Measurements from ENCODE around the gene LYAR. TPM values are rescaled to one million over a fixed set of nuclear protein-coding genes. Genes with fewer than 3 reads are reported as not detected.

Gene LYAR
- total and polyA plus RNA-seq, 2 donors (not counting 3 experiments of a cell fraction or from before 2014, with no cell fraction given) = 4.2 to 24.6 TPM

- Histone ChIP-seq H3K79me2 (ENCODE audit: control insufficient read depth, insufficient read depth, low read length) (no peaks in the 10 kb centered on the region), H2AFZ (ENCODE audit: low read depth, low read length) (no peak overlapping the region), H4K20me1 (replicated peaks; ENCODE audit: control insufficient read depth, extremely low read depth, insufficient read depth, low read length) (no peaks in the 10 kb centered on the region), H3K4me1 (ENCODE audit: control insufficient read depth, extremely low read depth, insufficient read depth, low read length) (peaks cover 25% of the 10 kb centered on the region), H3K9ac (replicated peaks; ENCODE audit: extremely low read depth, insufficient read depth, low read length) (no peak overlapping the region), H3K27me3 (ENCODE audit: control insufficient read depth in 2 of 2, insufficient read depth in 2 of 2, low read length in 2 of 2) (no peaks in the 10 kb centered on the region), H3K9me1 (replicated peaks; ENCODE audit: control insufficient read depth, extremely low read depth, insufficient read depth, low read length) (no peaks in the 10 kb centered on the region), H3K4me2 (ENCODE audit: insufficient read depth, low read length) (no peak overlapping the region), H3K36me3 (ENCODE audit: control insufficient read depth in 2 of 2, extremely low read depth in 1 of 2, insufficient read depth in 2 of 2, low read length in 2 of 2) (peaks cover 0 to 6% of the 10 kb centered on the region in 2 experiments), H3K9me3 (replicated peaks; ENCODE audit: control insufficient read depth, insufficient read depth, low read length) (no peaks in the 10 kb centered on the region), H3K27ac (ENCODE audit: insufficient read depth, low read depth, low read length) (no peak overlapping the region), H3K4me3 (replicated peaks in 1 of 3; ENCODE audit: insufficient read depth in 1 of 3, low read depth in 1 of 3, low read length in 3 of 3) (no peak overlapping the region)
- no peak for TF ChIP-seq GATA2 (IDR thresholded peaks at IDR 0.05; ENCODE audit: insufficient read depth, insufficient read length, low read depth, low read length)
- TF ChIP-seq CTCF (IDR thresholded peaks at IDR 0.05; ENCODE audit: extremely low read depth in 1 of 2, insufficient read depth in 1 of 2, low read depth in 1 of 2, low read length in 2 of 2) = no peak
- no peak for TF ChIP-seq JUN (IDR thresholded peaks at IDR 0.05; ENCODE audit: borderline replicate concordance, insufficient read depth, insufficient read length, low read depth)
- TF ChIP-seq FOS (IDR thresholded peaks at IDR 0.05; ENCODE audit: borderline replicate concordance, insufficient read depth, low read length) = no peak
- no peak for TF ChIP-seq EZH2 (IDR thresholded peaks at IDR 0.05; ENCODE audit: borderline replicate concordance, low read depth, low read length, severe bottlenecking)
- TF ChIP-seq POLR2AphosphoS5 (IDR thresholded peaks at IDR 0.05; ENCODE audit: insufficient read depth, low read depth, low read length) = no peak
- dilution Hi-C loops (cut with MboI; ENCODE audit: extremely low pct_ligation_motif_present, low sequenced_read_pairs) (no loop called here), intact Hi-C loops (cut with micrococcal nuclease) (no loop called here)
- ChIA-PET POLR2A (no interaction called here), CTCF (interaction anchor here (1.3 to 2.2 kb wide), 3 partner anchors 9 to 66 kb away, joined by 4 to 5 read pairs (median 4); partner anchors contain the start of genes LYAR and ZBTB49)
- FAIRE-seq = no peak
- no TSS peak for BruUV-seq (replicated peaks)
- no peak for DNase-seq (ENCODE audit: low read depth, low spot score)
These were observed 21.2 kb downstream of the LYAR start for GRCh38 chr4:4268776-4269175.
